GM19324 (cell line): ENCODE results near the gene RMND5B.
A peak's percentile ranks its signal among the peaks of the same experiment; 100 is the strongest.
"Not testable (repeated sequence)": the region's sequence is repeated elsewhere in the genome, so short reads cannot be mapped to it uniquely, and the experiment has no call there.

Experiments
- ATAC-seq: cut with Tn5 transposase; IDR thresholded peaks from one replicate; pipeline ENCODE4 v1.9.1; 2021; ENCODE audit warnings: mild to moderate bottlenecking, moderate library complexity; ENCODE audit not compliant: unreplicated experiment, low FRiP score

Gene RMND5B

GRCh38 chr5:178130576-178131445 is at the start of gene RMND5B:
RMND5B (plus strand) TSS chr5:178131014; CDS start chr5:178138120, 7,106 bp downstream.
- ATAC-seq, result peak; percentile 91

GRCh38 chr5:178081571-178082243 is 49.1 kb upstream of the RMND5B start:
- no peak for ATAC-seq

- no peak for ATAC-seq
Observed at GRCh38 chr5:178083922-178084321, 46.9 kb upstream of the RMND5B start.

- no peak for ATAC-seq
Observed at GRCh38 chr5:178085316-178085715, 45.5 kb upstream of the RMND5B start.

GRCh38 chr5:178086266-178086665 is 44.5 kb upstream of the RMND5B start:
- no peak for ATAC-seq

- ATAC-seq, result not testable (repeated sequence)
Observed at GRCh38 chr5:178087199-178087598, 43.6 kb upstream of the RMND5B start.

GRCh38 chr5:178090856-178091255 is 40.0 kb upstream of the RMND5B start:
- no peak for ATAC-seq

- ATAC-seq, result no peak
Observed at GRCh38 chr5:178093134-178093533, 37.7 kb upstream of the RMND5B start.

- no peak for ATAC-seq
Observed at GRCh38 chr5:178094345-178094744, 36.5 kb upstream of the RMND5B start.

GRCh38 chr5:178098685-178099084 is 32.1 kb upstream of the RMND5B start:
- no peak for ATAC-seq

GRCh38 chr5:178103612-178104011 is 27.2 kb upstream of the RMND5B start:
- ATAC-seq, result no peak

GRCh38 chr5:178104492-178104891 is 26.3 kb upstream of the RMND5B start:
- ATAC-seq, result no peak

GRCh38 chr5:178106086-178106485 is 24.7 kb upstream of the RMND5B start:
- ATAC-seq, result no peak

GRCh38 chr5:178106556-178107239 is 24.1 kb upstream of the RMND5B start:
- ATAC-seq, result no peak

GRCh38 chr5:178107756-178108310 is 23.0 kb upstream of the RMND5B start:
- no peak for ATAC-seq

GRCh38 chr5:178108446-178108845 is 22.4 kb upstream of the RMND5B start:
- ATAC-seq, result no peak

- no peak for ATAC-seq
Observed at GRCh38 chr5:178108966-178109365, 21.8 kb upstream of the RMND5B start.

- no peak for ATAC-seq
Observed at GRCh38 chr5:178110511-178110910, 20.3 kb upstream of the RMND5B start.

GRCh38 chr5:178111925-178112324 is 18.9 kb upstream of the RMND5B start:
- ATAC-seq, result no peak

- ATAC-seq, result no peak
Observed at GRCh38 chr5:178112545-178112944, 18.3 kb upstream of the RMND5B start.
